Prostate gland (tissue), 2 donors: ENCODE data around the gene SPA17. TPM values are rescaled to one million over a fixed set of nuclear protein-coding genes. Genes with fewer than 3 reads are reported as not detected.

Experiments used
- DNase-seq: peaks from one replicate; pipeline ENCODE4 v3.0.0-alpha.2; 2019; ENCODE audit warnings: low spot score
- H3K27ac ChIP-seq, 2 donors: fragments of 200-600 bp; sonication (generic); 2 replicates each; pipeline ENCODE4 v1.5.1; 2017 to 2019
- H3K27me3 ChIP-seq: fragments of 200-600 bp; sonication (generic); replicated peaks from 2 replicates; pipeline ENCODE4 v1.5.1; 2019; ENCODE audit not compliant: insufficient read depth
- H3K36me3 ChIP-seq, 2 donors: fragments of 200-600 bp; sonication (generic); 1 replicate in 1 of 2; 2 replicates in 1 of 2; pipeline versions ENCODE4 v1.5.1 to v1.8.1; 2017 to 2019
- H3K4me1 ChIP-seq: fragments of 200-600 bp; sonication (generic); replicated peaks from 2 replicates; pipeline ENCODE4 v1.5.1; 2019
- H3K4me3 ChIP-seq, 2 donors: fragments of 200-600 bp; sonication (generic); 2 replicates each; pipeline ENCODE4 v1.5.1; 2017 to 2019
- H3K9me3 ChIP-seq: fragments of 200-600 bp; sonication (generic); 2 replicates; pipeline ENCODE4 v1.5.1; 2017
- CTCF ChIP-seq, 4 experiments: fragments of 200-600 bp in 2 of 4; fragments of 450-650 bp in 2 of 4; sonication (generic) in 2 of 4; IDR thresholded peaks; 1 replicate in 3 of 4; 2 replicates in 1 of 4; pipeline ENCODE4 v1.5.1; 2016 to 2019; ENCODE audit warnings: antibody characterized with exemption in 4 of 4, mild to moderate bottlenecking in 2 of 4, moderate library complexity in 2 of 4
- POLR2A ChIP-seq: fragments of 450-650 bp; IDR thresholded peaks from one replicate; pipeline ENCODE4 v1.6.1; 2016; ENCODE audit warnings: antibody characterized with exemption, mild to moderate bottlenecking
- POLR2AphosphoS5 ChIP-seq: sonication (generic); formaldehyde crosslinking; IDR thresholded peaks from one replicate; pipeline ENCODE4 v1.6.1; 2017; ENCODE audit warnings: antibody characterized with exemption
- WGBS: methylation state at CpG from one replicate; pipeline ENCODE4 v1.1.5; 2018; 5-methylcytosine and 5-hydroxymethylcytosine counted together
- intact Hi-C: fragments of 100-400 bp; cut with DNase I; formaldehyde crosslinking; loops from one replicate; pipeline ENCODE4 v1.14.2; 2022
- total RNA-seq, 2 donors: library from RNA; depleted of rRNA; stranded (reverse); fragments of >200 nt; gene quantifications; one replicate each; pipeline ENCODE4 v1.1.0, GENCODE V29; 2016

Gene SPA17
- total RNA-seq, 2 donors from 2014 or later = 14.7 to 20.8 TPM

GRCh38 chr11:124646148-124646547 lies 27.6 kb upstream of the SPA17 start:
- WGBS = 83% methylated on average over 3 of the region's 3 CpGs
- no peak for DNase-seq
- TF ChIP-seq CTCF (IDR thresholded peaks at IDR 0.05) = no peak
- no peak for TF ChIP-seq POLR2A
- no peak for TF ChIP-seq POLR2AphosphoS5
- no peak overlapping the region for H3K27ac ChIP-seq
- no peaks in the 10 kb centered on the region for H3K36me3 ChIP-seq
- no peaks in the 10 kb centered on the region for H3K27me3 ChIP-seq
- H3K4me3 ChIP-seq = no peak overlapping the region
- H3K4me1 ChIP-seq = no peaks in the 10 kb centered on the region
- no peaks in the 10 kb centered on the region for H3K9me3 ChIP-seq
- intact Hi-C loops = no loop called here

GRCh38 chr11:124648610-124649009 lies 25.1 kb upstream of the SPA17 start:
- TF ChIP-seq POLR2A = no peak
- TF ChIP-seq CTCF (IDR thresholded peaks at IDR 0.05) = no peak
- TF ChIP-seq POLR2AphosphoS5 = no peak
- no peak overlapping the region for H3K27ac ChIP-seq
- H3K4me1 ChIP-seq = no peaks in the 10 kb centered on the region
- no peaks in the 10 kb centered on the region for H3K27me3 ChIP-seq
- H3K9me3 ChIP-seq = no peaks in the 10 kb centered on the region
- DNase-seq = no peak
- intact Hi-C loops = no loop called here
- WGBS = 75% methylated on average over 6 of the region's 6 CpGs
- no peak overlapping the region for H3K4me3 ChIP-seq
- no peaks in the 10 kb centered on the region for H3K36me3 ChIP-seq

GRCh38 chr11:124656774-124657630 lies 16.7 kb upstream of the SPA17 start:
- Histone ChIP-seq H3K4me3 (no peak overlapping the region), H3K27ac (no peak overlapping the region), H3K9me3 (no peaks in the 10 kb centered on the region), H3K27me3 (no peaks in the 10 kb centered on the region), H3K36me3 (no peaks in the 10 kb centered on the region), H3K4me1 (no peaks in the 10 kb centered on the region)
- no peak for TF ChIP-seq POLR2AphosphoS5
- DNase-seq = no peak
- WGBS = 45% methylated on average over 16 of the region's 16 CpGs
- intact Hi-C loops = no loop called here

GRCh38 chr11:124657904-124658303 lies 15.8 kb upstream of the SPA17 start:
- intact Hi-C loops = no loop called here
- TF ChIP-seq CTCF (IDR thresholded peaks at IDR 0.05) = no peak
- no peak for TF ChIP-seq POLR2A
- no peak for TF ChIP-seq POLR2AphosphoS5
- H3K27me3 ChIP-seq = no peaks in the 10 kb centered on the region
- WGBS = 62% methylated on average over 5 of the region's 5 CpGs
- H3K9me3 ChIP-seq = no peaks in the 10 kb centered on the region
- no peaks in the 10 kb centered on the region for H3K4me1 ChIP-seq
- H3K36me3 ChIP-seq = no peaks in the 10 kb centered on the region
- H3K27ac ChIP-seq = no peak overlapping the region
- no peak for DNase-seq
- H3K4me3 ChIP-seq = no peak overlapping the region

- no peaks in the 10 kb centered on the region for H3K36me3 ChIP-seq
- intact Hi-C loops = no loop called here
- no peaks in the 10 kb centered on the region for H3K27me3 ChIP-seq
- H3K4me3 ChIP-seq = no peak overlapping the region
- H3K4me1 ChIP-seq = no peaks in the 10 kb centered on the region
- no peak overlapping the region for H3K27ac ChIP-seq
- TF ChIP-seq CTCF (IDR thresholded peaks at IDR 0.05) (no peak), POLR2A (no peak), POLR2AphosphoS5 (no peak)
- H3K9me3 ChIP-seq = no peaks in the 10 kb centered on the region
- WGBS = 88% methylated on average over 3 of the region's 3 CpGs
- DNase-seq = no peak
Measured at GRCh38 chr11:124658501-124658900, 15.2 kb upstream of the SPA17 start.
